ENCODE results near the gene ADCY6. TPM values are rescaled to one million over a fixed set of nuclear protein-coding genes. Genes with fewer than 3 reads are reported as not detected.

The ADCY6 gene
- total RNA-seq, 1 donor from 2014 or later: 71.9 TPM

DNA sequence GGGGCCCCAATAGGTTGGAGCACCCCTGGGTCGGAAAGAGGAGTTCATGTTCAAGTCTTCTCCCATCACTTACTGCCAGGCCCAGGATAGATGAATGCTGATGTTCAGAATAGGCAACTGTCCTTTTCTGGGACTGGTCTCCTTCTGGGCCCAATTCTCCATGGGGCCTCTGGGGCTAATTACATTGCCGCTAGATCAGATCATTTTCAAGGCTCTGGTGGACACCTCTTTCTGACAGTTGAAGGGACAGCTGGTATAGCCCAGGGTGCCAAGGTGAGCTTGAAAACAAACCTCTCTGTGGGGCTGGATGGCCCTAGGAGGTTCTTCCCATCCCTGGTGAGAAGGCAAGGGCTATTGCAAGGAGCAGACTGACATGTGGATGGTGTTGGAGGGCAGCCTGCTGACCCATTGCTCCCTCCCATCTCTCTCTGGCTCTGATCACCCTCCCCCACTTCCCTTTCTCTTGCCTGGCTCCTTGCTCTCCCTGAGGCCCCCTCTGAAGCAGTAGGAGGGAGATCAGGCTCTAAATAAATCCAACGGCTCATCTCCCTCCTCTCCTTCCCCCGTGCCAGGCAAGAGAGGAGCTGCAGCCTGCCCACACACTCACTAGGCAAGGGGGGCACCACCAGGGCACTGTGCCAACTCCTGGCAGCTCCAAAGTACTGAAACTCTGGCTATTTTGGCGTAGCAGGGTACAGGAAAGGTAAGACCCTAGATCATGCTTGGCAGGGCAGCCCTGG lies 31.3 kb upstream of the ADCY6 start:
- no peak for TF ChIP-seq CTCF (IDR thresholded peaks at IDR 0.05)
- peak overlapping the region; percentile 52 for H3K4me3 Mint-ChIP-seq (ENCODE audit: unreplicated experiment)

GRCh38 chr12:48818831-48819590 lies 30.1 kb upstream of the ADCY6 start:
- no peaks in the 10 kb centered on the region for H3K9me3 Mint-ChIP-seq (ENCODE audit: unreplicated experiment)
- H3K27me3 Mint-ChIP-seq (ENCODE audit: unreplicated experiment): no peaks in the 10 kb centered on the region
- H3K4me3 Mint-ChIP-seq (ENCODE audit: unreplicated experiment): peak overlapping the region; percentile 97
- no peaks in the 10 kb centered on the region for H3K36me3 Mint-ChIP-seq (ENCODE audit: unreplicated experiment)
- peak; percentile 32 for TF ChIP-seq CTCF (IDR thresholded peaks at IDR 0.05)
- H3K4me1 Mint-ChIP-seq (ENCODE audit: unreplicated experiment): peaks cover 40% of the 10 kb centered on the region
- peak overlapping the region; percentile 56 for H3K27ac Mint-ChIP-seq (ENCODE audit: unreplicated experiment)
- no peak for DNase-seq (ENCODE audit: extremely low spot score, unreplicated experiment)

More for the DNA sequence above, 31.3 kb upstream of the ADCY6 start:
- Mint-ChIP-seq H3K4me1 (ENCODE audit: unreplicated experiment) (peaks cover 37% of the 10 kb centered on the region), H3K27ac (ENCODE audit: unreplicated experiment) (no peak overlapping the region), H3K36me3 (ENCODE audit: unreplicated experiment) (peaks cover 5% of the 10 kb centered on the region), H3K27me3 (ENCODE audit: unreplicated experiment) (no peaks in the 10 kb centered on the region), H3K9me3 (ENCODE audit: unreplicated experiment) (no peaks in the 10 kb centered on the region)
- DNase-seq (ENCODE audit: extremely low spot score, unreplicated experiment): no peak

DNA sequence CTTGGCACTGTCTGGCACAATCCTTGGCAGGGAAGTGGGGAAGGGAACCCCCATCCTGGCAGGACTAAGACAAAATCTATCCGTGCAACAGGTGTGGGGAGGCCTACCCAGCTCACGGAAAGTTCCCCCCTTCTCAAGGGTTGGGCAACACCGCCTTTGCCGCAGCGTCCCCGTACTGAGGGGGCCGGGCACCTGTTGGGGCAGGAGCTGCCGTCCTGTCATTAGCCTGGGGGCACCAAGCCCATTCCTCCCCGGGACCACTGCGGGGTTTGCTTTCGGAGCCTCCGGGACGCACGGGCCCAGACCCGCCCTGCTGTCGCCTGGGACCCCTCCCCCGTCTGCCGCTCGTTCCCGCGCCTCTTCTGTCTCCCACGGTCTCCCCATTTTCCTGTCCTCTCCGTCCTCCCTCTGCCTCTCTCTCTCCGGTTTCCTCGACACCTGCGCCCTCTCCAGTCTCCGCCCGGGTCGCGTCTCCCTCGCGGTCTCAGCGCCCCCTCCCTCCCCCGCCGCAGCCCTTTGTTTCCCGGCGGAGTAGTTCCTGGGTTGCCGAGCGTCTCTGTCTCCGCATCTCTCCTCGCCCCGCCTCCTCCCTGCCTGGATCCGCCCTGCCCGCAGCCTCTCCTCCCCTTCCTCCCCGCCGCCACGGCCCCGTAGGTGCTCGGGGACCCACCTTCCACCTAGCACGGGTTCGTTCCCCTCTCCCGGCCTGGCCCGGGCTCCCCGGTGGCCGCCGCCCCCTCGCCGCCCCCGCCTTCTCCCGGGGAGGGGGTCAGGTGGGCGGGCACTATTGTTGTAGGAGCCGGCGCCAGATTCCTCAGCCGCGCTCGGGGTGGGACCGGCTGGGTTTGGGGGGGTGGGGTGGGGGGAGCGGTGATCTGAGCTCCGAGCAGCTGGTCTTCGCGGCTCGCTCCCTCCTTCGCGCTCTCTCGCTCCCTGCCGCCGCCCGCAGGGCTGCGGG lies 29.3 kb upstream of the ADCY6 start, which contains the start of gene CACNB3:
Gene CACNB3, plus strand, starts transcription at position 624 of the 958 bp plus-strand sequence. CDS start 434 bp downstream, outside the sequence.
- H3K4me1 Mint-ChIP-seq (ENCODE audit: unreplicated experiment): peaks cover 47% of the 10 kb centered on the region
- no peaks in the 10 kb centered on the region for H3K36me3 Mint-ChIP-seq (ENCODE audit: unreplicated experiment)
- H3K27ac Mint-ChIP-seq (ENCODE audit: unreplicated experiment): peak within 1 kb of the TSS; percentile 93
- DNase-seq (ENCODE audit: extremely low spot score, unreplicated experiment): peak; percentile 89
- H3K4me3 Mint-ChIP-seq (ENCODE audit: unreplicated experiment): peak within 1 kb of the TSS; percentile 97
- no peak for TF ChIP-seq CTCF (IDR thresholded peaks at IDR 0.05)
- no peaks in the 10 kb centered on the region for H3K9me3 Mint-ChIP-seq (ENCODE audit: unreplicated experiment)
- no peaks in the 10 kb centered on the region for H3K27me3 Mint-ChIP-seq (ENCODE audit: unreplicated experiment)

DNA sequence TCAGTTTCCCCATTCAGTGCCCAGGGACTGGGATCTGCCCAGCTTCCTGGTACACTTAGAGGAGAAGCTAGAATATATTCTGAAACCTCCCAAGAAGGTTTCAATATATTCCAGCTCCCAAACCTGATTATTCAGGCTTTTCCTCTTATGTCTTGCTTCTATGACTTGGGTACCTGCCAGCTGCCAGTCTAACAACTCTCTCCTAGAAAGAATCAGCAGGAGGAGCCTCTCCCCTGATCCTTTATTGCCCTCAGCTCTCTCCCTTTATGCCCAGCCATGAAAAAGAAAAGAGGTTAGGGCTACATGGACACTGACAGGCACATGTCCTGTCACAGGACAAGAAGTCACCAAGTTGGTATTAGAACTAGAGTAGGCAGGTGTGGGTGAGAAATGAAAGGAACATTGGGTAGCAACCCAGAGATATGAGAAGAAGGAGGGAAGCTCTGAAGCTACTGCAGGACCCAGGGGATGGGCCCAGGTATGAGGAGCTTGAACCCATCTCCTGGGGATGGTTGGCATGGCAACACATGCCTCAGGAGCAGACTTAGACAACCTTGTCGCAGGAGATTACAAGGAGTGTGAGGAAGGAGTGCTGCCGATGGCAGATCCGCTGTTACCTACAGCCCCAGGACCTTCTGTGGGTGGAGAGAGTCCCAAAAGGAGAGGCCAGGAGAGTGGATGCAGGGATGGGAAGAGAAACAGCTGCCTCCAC lies 27.4 kb upstream of the ADCY6 start:
- no peak for DNase-seq (ENCODE audit: extremely low spot score, unreplicated experiment)
- peaks cover 63% of the 10 kb centered on the region for H3K4me1 Mint-ChIP-seq (ENCODE audit: unreplicated experiment)
- H3K36me3 Mint-ChIP-seq (ENCODE audit: unreplicated experiment): no peaks in the 10 kb centered on the region
- H3K4me3 Mint-ChIP-seq (ENCODE audit: unreplicated experiment): peak overlapping the region; percentile 97
- H3K27ac Mint-ChIP-seq (ENCODE audit: unreplicated experiment): peak overlapping the region; percentile 80
- no peak for TF ChIP-seq CTCF (IDR thresholded peaks at IDR 0.05)
- no peaks in the 10 kb centered on the region for H3K27me3 Mint-ChIP-seq (ENCODE audit: unreplicated experiment)
- no peaks in the 10 kb centered on the region for H3K9me3 Mint-ChIP-seq (ENCODE audit: unreplicated experiment)
